NCI-H446 (cell line): ENCODE measurements around the gene CWC27.
"Not testable (repeated sequence)": the region's sequence is repeated elsewhere in the genome, so short reads cannot be mapped to it uniquely, and the experiment has no call there.

Experiments used
- DNase-seq, 2 experiments: peaks; one replicate each; lab custom pipeline; 2025; lab: John Stamatoyannopoulos, UW

CWC27 gene

GRCh38 chr5:64788156-64788555 is 19.4 kb downstream of the CWC27 start:
- no peak for DNase-seq

DNA sequence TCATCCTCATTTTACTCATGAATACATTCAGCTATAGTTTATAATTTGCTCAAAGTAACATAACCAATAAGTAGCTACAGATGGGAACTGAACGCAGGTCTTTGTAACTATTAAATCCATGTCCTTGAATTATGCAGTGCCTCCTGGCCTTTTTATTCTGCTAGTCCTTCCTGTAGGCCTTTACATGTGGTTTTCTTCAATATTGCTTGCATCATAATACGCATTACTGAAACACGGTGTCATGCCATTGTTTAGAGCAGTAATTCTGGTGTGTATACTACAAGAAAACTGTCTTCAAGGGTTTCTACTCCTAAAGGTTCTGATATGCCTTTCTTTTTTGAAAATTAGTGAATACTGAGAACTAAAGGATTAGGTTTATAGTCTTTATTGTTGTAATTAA is 20.7 kb downstream of the CWC27 start:
- DNase-seq, result no peak

GRCh38 chr5:64790210-64790609 is 21.5 kb downstream of the CWC27 start:
- no peak for DNase-seq

DNA sequence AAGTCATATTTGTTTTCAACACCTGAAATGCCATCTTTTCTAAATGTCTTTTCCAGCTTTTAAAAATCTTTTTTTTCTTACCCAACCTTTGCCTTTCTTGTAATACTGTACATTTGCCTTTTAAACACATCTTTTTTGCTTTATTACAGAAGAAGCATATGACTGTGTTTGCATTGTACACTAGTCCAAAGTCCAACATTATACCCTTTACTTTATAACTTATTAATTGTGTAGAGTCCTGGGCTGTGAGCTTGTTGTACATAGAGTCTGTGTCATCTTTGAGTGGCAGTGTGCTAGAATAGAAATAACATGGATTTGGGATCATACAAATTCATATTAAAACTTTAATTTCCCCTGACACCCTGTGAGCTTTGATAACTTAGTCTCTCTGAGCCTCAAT is 23.7 kb downstream of the CWC27 start:
- DNase-seq, result no peak

DNA sequence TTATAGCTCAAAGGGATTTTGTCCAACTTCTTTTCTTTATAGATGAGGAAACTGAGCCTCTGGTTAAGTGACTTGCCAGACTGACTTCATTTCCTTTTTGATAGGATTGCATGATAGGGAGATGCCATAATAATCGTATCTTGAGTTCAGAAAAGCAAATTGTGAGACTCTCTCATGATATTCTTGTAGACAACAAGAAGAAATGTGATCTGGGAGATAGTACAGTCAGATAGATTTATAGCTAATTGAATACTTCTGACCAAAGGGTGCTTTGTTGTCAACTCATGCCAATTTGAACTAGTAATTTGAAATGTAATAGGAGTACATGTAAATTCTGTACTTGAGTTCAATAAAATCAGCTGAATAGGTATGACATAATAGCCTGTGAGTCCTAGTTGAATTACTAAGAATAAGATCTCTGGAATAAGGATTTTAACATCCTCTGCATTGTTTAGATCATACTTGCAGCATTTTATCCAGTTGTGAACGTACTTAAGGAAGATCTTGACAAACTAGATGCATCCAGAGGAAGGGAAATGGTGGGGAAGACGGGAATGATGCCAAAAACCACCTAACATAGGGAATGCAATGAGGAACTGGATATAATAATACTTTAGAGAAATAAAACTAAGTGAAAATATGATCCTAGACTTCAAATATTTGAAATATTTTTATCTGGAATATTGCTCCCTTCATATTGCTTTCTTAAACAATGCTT is 25.5 kb downstream of the CWC27 start:
- DNase-seq, result no peak

GRCh38 chr5:64796301-64796700 is 27.6 kb downstream of the CWC27 start:
- DNase-seq, result no peak

DNA sequence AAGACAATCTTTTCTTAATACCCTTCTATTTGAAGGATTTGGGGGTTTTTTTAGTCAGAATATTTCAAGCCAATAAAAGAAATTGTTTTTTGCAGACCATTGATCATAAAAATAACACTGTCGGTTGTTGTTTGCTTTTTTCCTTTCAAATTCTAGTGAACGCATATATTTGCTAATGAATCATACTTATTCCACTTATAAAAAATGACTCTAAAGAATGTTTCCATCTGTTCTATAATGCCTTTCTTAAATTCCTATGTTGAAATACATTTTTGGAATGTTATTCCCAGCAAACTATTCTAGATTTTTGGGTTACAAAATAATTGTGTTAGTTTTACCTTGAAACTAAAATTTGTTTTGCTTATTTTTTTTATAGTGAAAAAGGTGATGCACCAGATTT is 32.2 kb downstream of the CWC27 start:
- DNase-seq, result no peak

DNA sequence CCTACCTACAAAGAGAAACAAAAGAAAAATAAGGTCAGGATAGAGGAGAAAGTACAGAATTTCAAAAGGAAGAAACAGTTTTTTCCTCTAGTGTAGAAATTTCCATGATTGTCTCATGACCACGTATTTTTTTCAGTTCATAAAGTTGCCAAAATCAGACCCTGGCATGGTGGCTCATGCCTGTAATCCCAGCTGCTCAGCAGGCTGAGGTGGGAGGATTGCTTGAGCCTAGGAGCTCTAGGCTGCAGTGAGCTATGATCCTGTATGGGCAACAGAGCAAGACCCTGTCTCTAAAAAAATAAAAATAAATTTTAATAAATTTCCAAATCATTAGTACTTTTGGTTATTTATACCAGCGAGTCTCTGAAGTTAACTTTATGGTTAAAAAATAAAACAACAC is 37.8 kb downstream of the CWC27 start:
- no peak for DNase-seq

DNA sequence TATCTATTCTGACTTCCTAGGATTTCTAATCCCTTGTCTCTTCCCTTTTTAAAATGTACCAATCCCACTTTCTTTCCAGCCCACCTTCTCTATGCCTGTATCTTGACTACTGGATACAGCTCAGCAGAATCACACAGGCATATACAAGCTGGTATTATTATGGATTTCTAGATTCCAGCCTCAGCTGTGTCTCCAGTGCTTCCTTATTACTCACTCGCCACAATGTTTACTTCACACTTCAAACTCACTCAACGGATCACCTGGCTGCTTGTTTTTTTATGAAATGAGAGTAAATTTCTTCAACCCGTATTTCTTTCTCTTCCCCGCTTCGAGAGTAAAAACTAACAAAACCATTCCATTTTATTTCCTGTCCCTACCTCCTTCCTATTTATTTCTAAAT is 38.8 kb downstream of the CWC27 start:
- DNase-seq, result no peak

DNA sequence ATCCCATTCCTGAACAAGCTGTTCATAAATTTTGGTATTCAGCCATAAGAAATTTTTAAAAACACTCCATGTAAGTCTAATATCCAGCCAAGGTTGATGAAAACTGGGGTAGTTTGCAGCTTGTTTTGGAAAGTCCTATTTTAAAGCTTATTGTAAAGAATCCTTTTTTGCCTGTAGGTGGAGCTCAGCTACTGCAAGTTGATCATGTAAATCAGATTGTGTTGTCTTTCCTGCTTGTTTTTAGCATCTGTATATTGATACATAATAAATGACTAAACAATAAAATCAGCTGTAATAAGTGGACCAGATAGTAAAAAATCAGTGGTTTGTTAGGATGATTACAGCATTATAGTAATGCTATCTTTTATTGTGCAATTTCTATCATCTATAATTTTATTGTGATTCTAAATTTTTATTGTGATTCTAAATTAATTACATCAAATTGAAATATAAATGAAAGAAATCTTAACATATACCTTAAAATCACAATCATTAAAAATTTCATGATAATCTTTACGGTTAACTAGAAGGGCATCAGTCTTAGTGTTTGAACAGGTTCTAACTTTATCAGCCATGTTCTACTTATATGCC is 42.4 kb downstream of the CWC27 start:
- peak in 1 of 2 experiments; percentile 59 for DNase-seq

DNA sequence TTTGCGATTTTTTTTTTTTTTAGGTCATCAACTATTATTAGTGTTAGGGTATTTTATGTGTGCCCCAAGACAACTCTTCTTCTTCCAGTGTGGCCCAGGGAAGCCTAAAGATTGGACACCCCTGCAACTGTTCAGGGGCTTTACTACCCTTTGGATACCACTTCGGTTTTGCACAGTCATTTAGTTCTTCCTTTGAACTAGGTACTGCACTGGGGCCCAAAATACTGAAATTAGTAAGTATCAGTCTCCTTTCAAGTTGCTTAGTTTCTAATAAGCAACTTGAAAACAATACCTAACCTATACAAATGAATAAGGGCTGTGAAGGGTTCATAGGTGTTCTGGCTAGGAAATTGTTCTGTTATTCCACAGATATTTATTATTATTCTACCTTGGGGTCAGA is 45.3 kb downstream of the CWC27 start:
- no peak for DNase-seq

DNA sequence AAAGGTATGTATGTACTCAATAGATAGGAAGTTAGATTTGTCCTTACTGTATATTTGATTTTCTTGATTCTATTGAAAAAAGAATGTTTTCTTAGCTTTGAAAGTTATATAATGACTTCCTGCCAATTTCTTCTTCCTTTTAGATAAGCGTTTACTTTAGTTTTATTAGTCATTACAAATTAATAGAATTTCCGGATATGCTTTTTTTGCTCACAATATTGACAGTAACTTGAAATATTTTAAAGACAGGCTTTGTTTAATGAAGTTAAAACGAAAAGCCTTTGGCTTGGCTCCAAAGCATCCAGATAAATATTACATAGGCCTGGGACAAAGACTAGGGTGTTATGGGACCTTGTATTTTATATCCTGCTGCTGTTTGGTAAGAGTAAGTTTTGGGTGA is 49.5 kb downstream of the CWC27 start:
- DNase-seq, result peak in 1 of 2 experiments; percentile 3

- not testable (repeated sequence) for DNase-seq
These were observed 50.6 kb downstream of the CWC27 start for GRCh38 chr5:64819345-64819744.

GRCh38 chr5:64822320-64822719 is 53.6 kb downstream of the CWC27 start:
- no peak for DNase-seq

GRCh38 chr5:64826541-64826940 is 57.8 kb downstream of the CWC27 start:
- DNase-seq, result no peak

GRCh38 chr5:64827703-64828102 is 59.0 kb downstream of the CWC27 start:
- DNase-seq, result no peak

DNA sequence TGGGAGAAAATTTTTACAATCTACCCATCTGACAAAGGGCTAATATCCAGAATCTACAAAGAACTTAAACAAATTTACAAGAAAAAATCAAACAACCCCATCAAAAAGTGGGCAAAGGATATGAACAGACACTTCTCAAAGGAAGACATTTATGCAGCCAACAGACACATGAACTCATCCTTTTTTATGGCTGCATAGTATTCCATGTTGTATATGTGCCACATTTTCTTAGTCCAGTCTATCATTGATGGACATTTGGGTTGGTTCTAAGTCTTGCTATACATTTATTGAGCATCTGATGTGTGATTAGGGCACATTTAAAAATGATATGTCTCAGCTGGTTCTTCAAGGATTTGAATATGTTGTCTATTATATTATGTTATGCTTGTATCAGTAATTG is 61.9 kb downstream of the CWC27 start:
- not testable (repeated sequence) for DNase-seq

GRCh38 chr5:64831996-64832395 is 63.3 kb downstream of the CWC27 start:
- DNase-seq, result no peak

DNA sequence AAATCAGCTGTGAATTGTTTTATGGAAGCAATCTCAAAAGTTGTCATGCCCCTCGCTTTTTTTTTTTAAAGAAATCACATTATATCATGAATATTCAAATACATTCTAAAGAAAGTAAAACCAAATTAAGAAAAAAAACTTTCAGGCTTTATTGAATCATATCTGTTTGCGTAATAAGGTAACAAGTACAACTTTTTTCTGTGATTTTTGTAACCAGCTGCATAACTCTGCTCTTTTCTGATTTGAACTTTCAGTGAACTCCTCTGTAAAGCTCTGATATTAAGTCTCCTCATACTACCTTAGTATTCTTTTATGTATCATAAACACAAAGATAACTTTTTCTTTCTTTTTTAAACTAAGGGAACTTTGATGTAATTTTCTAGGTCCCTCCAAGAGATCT is 65.3 kb downstream of the CWC27 start:
- no peak for DNase-seq

DNA sequence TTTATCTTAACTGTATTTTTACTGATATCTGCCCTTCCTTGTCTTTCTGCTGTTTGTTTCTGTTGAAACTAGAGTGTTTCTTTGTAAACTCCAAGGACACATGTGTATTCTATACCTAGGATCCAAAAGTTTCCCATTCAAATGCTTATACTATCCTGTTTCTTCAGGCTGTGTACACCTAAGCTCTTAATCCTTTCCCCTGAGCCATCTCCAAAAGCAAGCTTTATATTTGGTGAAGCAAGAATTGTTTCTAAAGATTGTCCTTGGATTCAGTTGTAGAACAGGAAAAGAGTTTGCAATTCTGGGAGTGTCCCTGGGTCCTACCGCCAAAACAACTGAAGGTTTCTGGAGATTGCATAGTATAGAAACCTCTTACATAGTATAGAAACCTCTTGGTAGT is 65.9 kb downstream of the CWC27 start:
- DNase-seq, result no peak

DNA sequence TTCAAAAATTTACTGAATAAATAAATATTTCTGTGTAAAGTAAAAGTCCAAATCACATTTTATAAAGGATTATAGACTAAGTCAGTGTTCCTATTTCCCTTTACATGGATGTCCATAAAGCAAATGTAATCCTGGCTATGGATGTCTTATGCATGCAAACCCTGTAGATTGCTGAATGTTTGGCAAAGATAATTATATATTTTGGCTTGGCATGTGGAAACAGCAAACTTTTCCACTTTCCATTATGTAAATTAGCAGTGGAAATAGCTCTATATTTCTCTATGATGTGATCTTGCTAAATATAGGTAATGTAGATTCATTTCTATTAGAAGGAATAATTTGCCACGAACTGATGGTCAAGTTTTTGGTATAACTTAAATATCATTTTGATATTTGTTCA is 66.5 kb downstream of the CWC27 start:
- DNase-seq, result no peak

DNA sequence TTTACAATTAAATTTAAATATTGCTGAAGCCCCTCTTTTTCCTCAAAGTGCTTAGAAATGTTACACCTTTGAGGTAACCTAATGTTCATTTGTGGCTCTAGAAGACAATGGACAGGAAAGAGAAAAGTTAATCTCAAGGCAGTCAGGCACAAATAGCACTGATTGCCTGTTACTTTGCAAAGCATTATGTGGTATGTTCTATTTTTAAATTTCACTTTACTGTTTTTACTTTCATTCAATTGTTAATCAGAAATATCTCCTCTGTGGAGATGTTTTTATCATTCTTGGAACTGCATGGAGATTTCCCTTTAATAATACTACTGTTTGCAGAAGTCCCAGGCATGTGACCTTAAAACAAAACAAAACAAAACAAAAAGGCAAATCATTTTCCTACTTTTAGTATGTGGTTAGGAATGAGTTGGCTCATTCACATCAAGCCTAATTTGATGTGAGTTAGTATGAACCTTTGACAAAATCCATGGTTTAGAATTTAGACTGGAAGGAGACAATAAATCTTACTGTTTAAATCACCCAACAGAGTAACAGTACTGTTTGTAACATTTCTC is 67.5 kb downstream of the CWC27 start:
- no peak for DNase-seq

DNA sequence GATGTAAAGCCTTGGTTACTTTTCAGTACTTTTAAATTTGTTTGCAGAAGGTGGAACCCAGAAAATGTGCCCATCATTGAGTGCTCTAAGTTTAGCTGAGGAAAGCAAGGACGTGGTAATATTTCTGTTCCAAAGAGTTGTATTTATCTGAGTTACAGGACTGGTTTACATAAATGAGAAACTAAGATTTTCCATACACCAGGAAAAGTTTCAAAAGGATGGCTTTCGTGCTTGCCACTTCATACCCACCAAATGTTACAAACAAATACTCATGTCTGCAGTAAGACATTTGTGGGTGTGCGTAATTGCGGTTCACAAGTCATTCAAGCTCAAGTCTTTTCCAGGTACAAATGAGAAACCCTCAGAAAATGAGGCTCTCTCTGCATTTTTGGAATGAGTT is 68.1 kb downstream of the CWC27 start:
- DNase-seq, result no peak

- no peak for DNase-seq
These were observed 69.6 kb downstream of the CWC27 start for GRCh38 chr5:64838376-64838775.
